HG03432 (cell line): ENCODE results near the gene FOXL1.
"Not testable (repeated sequence)": the region's sequence is repeated elsewhere in the genome, so short reads cannot be mapped to it uniquely, and the experiment has no call there.

ENCODE experiments used
- ATAC-seq: cut with Tn5 transposase; IDR thresholded peaks from one replicate; pipeline ENCODE4 v1.9.1; 2021; ENCODE audit warnings: mild to moderate bottlenecking, moderate library complexity; ENCODE audit not compliant: unreplicated experiment

Gene FOXL1

DNA sequence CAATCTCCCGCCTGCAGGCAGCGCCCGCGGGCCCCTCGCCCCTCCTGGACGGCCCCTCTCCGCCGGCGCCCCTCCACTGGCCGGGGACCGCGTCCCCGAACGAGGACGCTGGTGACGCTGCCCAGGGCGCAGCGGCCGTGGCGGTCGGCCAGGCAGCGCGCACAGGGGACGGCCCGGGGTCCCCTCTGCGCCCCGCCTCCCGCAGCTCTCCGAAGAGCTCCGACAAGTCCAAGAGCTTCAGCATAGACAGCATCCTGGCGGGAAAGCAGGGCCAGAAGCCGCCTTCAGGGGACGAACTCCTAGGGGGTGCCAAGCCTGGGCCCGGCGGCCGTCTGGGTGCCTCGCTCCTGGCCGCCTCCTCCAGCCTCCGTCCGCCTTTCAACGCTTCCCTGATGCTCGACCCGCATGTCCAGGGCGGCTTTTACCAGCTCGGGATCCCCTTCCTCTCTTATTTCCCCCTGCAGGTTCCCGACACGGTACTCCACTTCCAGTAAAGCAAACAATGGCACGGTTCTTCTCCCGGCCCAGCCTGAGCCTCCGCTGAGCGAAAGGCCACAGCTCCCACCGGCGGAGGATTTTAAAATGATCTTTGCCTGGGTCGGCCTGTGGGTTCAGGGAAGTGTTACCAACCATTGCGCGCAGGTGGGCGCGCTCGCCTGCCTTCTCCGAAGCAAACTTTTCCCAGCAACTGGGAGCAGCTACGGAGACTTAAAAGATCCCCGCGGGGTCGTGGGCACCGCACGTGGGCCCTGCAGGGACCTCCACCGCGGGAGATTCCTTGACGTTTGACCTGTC lies 1.1 kb downstream of the FOXL1 start:
- ATAC-seq: no peak

DNA sequence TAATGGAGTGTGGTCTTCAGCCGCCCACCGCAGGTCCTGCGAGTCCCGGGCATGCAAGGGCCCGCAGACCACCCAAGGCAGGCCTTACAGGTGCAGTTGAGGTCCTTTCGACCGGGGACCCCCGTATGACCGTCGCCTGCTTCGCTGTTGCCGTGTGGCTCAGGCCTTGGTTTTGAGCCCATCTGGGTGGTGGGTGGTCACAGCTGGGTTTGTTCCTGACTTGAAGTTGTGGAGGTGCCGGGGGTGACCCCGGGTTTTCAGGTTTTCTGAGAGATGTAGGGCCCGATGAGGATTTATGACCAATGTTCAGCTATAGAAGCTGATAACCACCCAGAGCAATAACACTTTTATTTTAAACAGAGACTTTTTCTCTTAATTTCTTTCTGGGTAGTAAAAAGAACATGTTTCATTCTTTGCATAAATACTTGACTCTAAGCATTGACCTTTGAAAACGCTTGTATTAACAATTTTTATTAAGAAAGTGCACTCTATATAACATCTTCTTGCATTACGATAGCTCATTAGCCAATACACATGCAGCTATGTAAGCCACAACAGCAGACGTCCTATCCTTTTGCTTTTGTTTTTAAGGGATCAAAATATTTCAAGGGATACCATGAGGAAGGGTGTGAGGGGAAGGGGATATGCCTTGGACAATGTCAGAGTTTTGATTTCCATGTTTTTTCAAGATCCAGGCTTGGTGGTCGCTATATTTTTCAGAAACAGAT lies 1.9 kb downstream of the FOXL1 start:
- ATAC-seq: no peak

DNA sequence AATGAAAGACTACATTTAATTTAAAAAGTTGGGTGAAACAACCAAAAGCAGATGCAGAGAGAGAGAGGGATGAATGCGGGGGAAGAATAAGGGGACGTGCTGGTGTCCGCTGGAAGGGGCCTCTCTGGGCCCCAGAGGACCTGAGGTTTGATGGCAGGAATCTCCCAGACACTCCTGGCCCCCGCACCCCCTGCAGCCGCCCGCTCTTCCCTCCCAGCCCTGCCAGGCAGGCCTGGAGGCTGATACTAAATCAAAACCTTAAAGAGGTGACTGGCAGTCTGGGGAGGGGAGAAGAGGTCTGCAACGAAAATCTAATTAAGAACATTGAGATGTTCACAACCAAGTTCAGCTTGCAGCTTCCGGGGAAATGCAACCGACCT lies 2.4 kb downstream of the FOXL1 start:
- ATAC-seq: no peak

DNA sequence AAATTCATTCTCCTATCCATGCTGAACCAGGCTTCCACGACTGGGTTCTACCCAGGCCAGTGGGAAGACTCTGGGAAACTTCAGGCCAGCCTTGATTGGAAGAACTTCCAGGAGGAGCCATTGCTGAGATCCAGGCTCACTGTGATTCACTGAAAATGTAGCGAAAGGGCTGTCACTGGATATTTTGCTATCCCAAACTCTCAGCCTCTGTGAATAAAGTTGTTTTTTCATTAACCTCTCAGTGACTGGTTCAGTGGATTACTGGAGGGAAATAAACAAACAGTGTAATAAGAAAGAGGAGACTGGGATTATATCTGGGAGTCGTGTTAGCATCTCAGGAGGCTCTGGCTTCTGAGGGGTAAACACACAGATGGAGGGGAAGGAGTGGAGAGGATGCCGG lies 3.1 kb downstream of the FOXL1 start:
- no peak for ATAC-seq

DNA sequence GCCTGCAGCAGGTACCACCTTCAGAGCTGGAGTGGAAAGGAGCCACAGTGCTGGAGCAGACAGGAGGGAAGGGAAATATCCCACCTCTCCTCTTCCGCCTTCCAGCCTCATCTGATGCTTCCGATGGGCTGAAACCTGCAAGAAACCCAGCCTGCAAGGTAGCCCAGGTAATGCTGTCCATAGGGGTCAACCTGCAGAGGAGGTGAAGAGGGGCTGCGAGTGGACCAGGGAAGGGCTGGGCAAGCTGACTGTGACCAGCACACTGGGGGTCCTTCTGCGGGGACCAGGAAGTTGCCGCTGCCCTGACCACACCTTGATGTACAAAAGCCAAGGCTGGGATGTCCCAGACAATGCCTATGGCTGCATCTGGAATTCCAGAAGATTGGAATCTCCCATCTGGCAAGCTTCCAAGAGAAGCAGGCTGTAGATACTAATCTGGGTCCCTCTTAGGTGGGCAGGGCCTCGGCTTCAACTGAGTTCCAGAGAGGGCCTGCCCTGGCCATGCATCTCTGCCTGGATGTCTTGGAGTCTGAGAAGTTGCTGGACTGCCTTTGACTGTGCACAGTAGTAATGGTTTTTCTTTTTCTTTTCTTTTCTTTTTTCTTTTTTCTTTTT lies 5.8 kb downstream of the FOXL1 start:
- no peak for ATAC-seq

DNA sequence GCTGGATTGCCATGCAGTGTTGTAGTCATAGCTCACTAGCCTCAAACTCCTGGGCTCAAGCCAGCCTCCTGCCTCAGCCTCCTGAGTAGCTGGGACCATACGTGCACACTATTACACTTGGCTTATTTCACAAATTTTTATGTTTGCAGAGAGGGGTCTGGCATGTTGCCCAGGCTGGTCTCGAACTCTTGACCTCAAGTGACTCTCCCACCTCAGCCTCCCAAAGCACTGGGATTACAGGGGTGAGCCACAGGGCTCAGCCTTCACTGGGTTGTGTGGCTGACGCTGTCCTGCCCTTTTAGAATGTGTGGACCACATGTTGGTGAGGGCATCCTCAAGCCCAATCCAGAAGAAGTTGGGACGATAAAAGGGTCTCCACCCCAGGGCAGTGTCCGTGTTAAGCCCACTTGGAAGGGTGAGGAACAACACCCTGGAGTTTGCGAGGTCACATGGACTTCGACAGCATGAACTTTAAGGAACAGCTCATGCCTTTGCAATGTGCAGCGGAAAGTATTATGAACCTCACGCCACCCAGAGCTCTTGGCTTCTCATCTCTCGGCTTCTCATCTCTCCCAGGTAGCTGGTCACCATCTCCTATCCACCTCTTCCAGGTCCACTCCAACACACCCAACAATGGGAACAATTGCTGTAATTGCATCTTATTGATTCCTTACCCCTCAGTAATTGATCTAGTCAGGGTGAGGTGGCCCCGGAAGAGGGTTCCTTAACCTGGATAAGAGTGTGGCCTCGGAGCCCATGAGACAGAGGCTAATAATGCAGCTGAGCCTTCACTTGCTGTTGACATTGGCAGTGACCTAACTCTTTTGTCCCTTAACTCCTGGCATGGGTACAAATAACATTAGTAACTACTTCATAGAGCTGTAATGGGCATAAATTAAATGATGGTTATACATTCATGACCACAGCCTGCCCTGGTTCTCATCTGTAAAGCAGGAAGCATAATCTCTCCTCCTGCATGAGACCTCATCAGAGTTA lies 6.7 kb downstream of the FOXL1 start:
- no peak for ATAC-seq

DNA sequence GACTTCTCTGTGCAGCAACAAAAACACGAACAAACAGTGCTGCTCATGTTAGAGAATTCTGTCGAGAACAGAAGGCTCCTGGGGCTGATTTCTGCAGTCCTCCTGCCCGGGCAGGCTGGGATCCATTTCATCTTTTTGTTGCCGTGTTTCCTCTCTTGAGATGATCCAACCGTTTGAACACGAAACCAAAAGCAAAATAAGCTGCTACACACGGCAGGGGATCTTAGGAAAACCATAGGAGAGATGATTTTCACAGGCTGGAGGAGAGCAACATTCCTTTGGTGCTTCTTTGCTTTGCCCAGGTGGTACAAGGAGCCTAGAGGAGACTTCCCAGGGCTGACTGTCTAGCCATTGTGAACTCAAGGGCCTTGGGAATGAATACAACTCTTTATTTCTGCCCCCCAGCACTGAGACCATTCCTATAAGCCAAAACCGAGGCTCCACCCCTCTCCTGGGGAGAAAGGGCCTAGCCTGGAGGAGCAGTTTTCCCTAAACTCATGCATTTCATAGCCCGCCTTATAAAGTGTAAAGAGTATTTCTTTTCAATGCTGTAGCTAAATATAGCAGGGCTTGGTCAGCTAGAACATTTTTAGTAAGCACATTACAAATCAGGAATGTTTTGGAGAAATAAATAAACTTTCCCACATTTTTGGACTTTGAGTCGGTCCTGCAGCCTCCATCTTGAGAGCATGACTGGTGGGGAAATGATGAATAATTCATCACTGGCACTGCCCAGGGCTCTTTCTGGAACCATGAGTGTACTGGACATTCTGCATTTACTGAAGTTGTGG lies 7.7 kb downstream of the FOXL1 start:
- ATAC-seq: no peak

DNA sequence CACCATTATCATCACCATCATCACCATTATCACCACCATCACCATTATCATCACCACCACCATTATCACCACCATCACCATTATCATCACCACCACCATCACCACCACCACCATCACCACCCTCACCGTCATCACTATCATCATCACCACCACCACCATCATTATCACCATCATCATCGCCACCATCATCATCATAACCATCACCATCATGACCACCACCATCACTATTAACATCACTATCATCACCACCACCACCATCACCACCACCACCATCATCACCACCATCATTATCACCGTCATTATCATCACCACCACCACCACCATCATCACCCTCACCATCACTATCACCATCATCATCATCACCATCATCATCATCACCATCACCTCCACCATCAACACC lies 9.1 kb downstream of the FOXL1 start:
- ATAC-seq: no peak

DNA sequence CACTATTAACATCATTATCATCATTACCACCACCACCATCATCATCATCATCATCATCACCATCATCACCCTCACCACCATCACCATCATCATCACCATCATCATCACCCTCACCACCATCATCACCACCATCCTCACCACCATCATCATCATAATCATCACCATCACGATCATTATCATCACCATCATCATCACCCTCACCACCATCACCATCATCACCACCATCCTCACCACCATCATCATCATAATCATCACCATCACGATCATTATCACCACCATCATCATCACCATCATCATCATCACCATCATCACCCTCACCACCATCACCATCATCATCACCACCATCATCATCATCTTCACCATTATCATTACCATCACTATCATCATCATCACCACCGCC lies 9.6 kb downstream of the FOXL1 start:
- ATAC-seq: not testable (repeated sequence)

DNA sequence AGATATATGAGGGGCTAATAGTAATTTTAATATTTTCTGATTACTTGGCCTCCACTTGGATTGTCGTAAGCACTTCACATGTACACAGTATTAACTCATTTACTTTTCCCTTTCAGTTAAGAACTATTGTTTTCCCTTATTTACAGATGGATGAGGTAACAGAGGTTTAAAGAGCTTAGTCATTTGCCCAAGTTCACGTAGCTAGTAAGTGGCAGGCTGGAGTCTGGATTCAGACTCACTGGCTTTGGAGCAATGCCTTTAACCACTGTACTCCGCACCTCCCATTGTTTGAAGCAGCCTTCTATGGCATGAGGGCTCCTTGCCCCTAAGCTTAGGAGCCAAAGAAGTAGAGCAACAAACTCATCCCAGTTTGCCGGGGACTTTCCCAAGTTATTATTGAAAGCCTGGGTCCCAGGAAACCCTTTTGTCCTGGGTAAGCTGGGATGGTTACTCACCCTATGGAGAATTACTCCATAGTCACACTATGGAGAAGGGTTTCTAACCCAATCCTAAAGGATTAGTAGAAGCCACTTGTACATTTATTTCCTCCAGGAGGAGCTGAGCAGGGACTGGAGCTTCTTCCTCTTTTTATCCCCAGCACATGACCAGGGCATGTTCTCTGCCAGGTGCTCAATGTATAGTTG lies 12.3 kb downstream of the FOXL1 start:
- ATAC-seq: no peak

DNA sequence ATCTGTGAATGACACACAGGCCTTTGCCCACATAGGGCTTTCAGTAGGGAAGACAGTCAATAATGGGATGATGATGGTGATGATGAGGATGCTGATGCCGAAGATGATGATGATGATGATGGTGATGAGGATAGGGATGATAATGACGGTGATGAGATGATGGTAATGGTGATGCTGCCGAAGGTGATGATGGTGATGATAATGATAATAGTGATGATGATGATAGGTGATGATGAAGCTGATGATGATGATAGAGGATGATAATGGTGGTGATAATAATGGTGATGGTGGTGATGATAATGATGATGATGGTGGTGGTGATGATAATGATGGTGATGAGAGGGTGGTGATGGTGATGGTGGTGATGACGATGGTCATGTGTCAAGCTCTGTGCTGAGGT lies 12.9 kb downstream of the FOXL1 start:
- ATAC-seq: no peak

DNA sequence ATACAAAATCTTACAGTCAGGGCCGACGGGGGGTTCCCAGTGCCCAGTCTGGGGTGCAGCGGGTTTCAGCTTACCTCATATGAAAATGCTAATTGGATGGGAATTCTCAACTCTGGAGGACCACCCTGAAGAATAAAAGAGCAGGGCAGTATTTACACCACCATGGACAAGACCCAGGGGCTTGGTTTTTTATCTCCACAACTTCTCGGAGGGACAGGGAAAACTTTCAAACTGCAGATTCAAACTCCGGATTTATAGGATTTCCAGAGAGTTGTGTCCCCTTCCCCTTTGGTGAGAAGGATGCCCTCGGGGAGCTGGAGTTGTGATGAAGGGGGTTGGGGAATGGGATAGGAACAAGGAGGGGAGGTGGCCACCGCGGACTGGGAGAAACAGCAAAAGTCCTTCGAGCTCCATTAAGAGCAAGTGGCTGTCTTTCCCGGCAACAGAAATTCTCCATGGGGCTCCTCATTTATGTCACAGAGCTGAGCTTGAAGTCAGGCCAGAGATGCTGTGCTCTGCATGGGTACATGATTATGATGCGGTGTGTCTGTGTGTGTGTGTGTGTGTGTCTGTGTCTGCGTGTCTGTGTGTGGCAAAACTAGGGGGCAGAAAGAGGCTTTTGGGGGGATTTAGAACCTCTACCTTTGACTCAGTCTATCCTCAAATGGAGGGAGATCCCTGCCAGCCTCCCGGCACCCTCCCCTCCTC lies 15.7 kb downstream of the FOXL1 start:
- no peak for ATAC-seq

DNA sequence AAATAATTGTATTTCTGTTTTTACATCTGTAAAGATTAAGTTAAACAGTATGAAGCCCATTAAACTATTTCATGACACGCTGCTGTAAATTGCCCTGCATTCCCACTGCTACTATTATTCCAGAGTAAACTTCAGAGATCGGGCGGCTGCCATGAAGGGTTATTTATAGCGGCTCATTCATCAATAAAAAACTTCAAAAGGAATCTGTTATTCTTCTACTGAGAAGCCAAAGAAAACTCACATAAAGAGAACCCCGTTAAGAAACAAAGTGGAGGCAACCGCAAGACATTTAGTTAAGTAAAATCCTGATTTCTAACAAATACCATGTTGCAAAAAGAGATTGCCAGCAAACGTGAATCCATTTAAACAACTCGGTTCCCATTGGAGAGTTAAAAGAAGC lies 16.4 kb downstream of the FOXL1 start:
- no peak for ATAC-seq

DNA sequence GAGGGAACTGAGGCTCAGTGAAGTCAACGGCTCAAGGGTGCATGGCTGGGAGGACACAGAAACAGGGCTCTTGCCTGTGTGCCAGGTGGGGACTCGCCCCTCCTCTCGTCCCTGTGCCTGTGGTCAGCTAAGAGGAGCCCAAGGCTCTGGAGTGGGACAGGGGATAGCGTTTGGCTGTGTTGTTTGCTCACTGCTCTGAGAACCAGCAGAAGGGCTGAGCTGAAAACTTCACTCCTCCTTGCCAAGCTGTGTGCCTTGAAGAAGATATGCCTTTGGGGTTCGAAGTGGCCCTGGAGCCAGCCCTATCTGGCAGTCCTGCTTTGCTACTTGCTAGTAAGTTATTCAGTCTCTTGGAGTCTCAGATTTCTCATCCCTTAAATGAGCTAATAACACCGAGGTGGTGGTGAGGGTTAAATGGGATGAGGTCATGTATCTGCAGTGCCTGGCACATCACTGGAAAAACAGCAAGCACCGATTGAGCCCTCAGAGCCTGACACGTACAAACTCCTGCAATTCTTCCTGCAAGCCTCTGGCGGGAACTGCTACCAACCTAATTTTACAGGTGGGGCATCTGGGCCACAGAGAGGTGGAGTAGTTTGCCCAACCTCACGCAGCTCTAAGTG lies 17.7 kb downstream of the FOXL1 start:
- ATAC-seq: no peak

DNA sequence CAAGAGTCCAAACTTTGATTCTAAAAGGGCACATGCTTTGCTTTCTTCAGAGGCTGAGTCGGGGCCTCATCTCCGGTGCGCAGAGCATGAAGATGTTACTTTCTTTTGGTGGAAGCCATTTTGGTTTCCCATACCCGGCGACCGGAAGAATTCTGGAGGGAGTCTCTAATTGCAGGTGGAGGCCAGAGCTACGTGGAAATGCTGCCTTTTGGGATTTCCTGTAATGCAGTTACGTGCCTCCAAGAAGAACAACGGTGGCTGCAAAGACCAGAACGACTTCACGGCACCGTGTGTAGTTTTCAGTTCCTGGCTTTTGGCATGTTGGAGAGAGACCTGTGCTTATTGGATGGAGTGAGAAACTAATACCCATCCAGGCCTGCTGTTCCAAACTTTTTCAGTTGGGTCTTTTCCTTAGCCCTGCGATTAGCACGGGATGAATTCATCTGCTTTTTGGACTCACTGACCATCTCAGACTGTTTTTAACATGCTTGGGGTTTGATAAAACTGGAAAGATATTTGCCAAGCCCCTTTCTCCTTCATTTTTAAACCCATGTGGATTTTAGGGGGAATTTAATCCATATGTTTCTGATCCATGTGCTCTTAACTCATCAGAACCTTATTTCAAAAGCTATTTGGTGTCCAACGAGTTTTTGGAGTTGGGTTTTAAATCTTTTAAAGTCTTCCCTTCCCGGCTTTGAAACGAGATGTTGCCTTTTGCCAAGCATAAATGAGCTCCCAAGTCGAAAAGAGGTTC lies 19.0 kb downstream of the FOXL1 start:
- no peak for ATAC-seq

DNA sequence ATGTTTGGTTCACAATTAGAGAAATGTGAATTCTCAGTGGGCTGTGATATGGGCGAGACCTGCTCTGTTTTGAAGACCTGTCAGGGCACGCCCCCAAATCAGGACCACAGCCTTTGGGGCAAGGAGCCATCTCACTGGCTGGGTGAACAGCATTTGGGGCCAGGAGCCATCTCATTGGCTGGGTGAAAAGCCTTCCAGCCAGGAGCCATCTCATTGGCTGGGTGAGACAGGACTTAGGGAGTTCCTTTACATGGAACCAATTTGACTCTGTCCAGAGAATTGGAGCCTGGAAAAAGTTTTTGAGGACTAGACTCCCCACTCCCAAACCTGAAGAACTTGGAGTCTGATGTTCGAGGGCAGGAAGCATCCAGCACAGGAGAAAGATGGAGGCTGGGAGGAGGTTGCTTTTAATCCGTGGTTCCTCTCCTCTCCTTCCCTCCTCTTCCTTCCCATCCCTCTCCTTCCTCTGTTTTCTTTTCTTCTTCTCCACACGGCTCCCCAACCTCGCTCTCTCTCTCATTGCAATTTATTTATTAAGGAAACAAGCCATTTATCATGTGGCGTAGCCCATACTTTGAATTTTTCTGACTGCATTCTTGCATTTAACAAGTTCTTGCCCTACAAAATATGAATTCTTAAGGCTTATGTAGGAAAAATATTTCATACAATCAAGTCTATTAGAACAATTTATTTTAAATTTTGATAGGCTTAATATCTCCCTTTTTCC lies 19.7 kb downstream of the FOXL1 start:
- ATAC-seq: no peak
